Gastroesophageal sphincter (tissue), 3 donors: ENCODE data around the gene PLPP2.

Experiments used
- CTCF ChIP-seq, 4 experiments: fragments of 200-600 bp in 2 of 4; fragments of 450-650 bp in 2 of 4; sonication (generic) in 1 of 4; IDR thresholded peaks; one replicate each; pipeline ENCODE4 v1.5.1; 2017 to 2019; ENCODE audit warnings: antibody characterized with exemption in 4 of 4, mild to moderate bottlenecking in 2 of 4, moderate library complexity in 2 of 4
- EP300 ChIP-seq: sonication (generic); formaldehyde crosslinking; IDR thresholded peaks from one replicate; pipeline ENCODE4 v1.6.1; 2017; ENCODE audit warnings: antibody characterized with exemption, mild to moderate bottlenecking
- POLR2A ChIP-seq, 2 donors: fragments of 450-650 bp; IDR thresholded peaks; one replicate each; pipeline ENCODE4 v1.6.1; 2017; ENCODE audit warnings: antibody characterized with exemption in 2 of 2, mild to moderate bottlenecking in 2 of 2, moderate library complexity in 1 of 2
- POLR2AphosphoS5 ChIP-seq: sonication (generic); formaldehyde crosslinking; IDR thresholded peaks from one replicate; pipeline ENCODE4 v1.6.1; 2017; ENCODE audit warnings: antibody characterized with exemption

GRCh38 chr19:313988-314815, 23.0 kb upstream of the PLPP2 start:
- TF ChIP-seq CTCF (IDR thresholded peaks at IDR 0.05) (no peak), EP300 (no peak), POLR2AphosphoS5 (no peak), POLR2A (IDR thresholded peaks at IDR 0.05) (no peak)
